K562 treated with DMSO at 1 percent for 12 hours (cell line): Measurements from ENCODE around the gene APOM. TPM values are rescaled to one million over a fixed set of nuclear protein-coding genes. Genes with fewer than 3 reads are reported as not detected.

Experiments
- total RNA-seq: library from RNA; unstranded; fragments of 300-600 nt; gene quantifications from 2 replicates; pipeline ENCODE4 v1.2.3, GENCODE V29; 2022; ENCODE audit not compliant: insufficient read depth

Gene APOM
- 3.6 and 14.1 TPM in 2 replicates for total RNA-seq

GRCh38 chr6:31655349-31656237 is at the start of gene APOM:
APOM (plus strand) TSS chr6:31655894; CDS start chr6:31655967, 73 bp downstream.

GRCh38 chr6:31614684-31615578 is 40.8 kb upstream of the APOM start, which contains the start of gene AIF1:
AIF1 (plus strand) TSS chr6:31615234; CDS start chr6:31615330, 96 bp downstream.

DNA sequence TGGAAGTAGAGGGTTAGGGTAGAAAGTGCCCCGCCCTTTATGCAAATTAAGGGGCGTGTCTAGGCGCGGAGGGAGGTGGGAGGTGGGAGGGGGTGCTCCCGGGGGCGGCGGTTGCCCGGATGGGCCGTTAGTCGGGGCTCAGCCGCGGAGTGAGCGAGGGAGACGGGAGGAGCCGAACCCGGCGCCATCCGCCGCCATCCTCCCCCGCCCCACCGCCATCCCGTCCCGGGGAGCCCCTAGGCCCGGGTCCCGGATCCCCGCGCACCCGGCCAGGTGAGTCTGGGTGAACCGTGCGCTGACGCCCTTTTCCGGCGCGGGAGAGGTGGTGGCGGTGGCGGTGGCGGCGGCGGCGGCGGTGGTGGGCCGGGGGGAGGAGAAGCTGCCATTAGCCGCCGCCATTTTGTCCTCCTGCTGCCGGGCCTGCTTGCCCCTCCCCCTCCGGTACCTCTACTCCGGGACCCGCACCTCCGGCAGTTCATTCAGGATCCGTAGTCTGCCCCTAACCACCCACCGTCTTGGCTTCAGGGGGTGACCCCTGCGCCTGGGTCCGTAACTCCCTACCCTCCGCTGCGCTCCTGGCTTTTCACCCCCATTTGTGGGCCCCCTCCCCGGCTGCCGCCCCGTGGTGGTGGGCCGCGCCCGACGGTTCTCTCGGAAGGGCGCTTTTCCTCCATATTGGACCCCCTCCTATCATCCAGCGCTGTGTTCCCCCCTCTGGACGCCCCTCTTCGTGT is 34.9 kb upstream of the APOM start, which contains the start of gene PRRC2A:
Gene PRRC2A (plus strand): TSS at position 130 of the 734 bp plus-strand sequence. CDS start 2,075 bp downstream, outside the sequence.

GRCh38 chr6:31660381-31661261 is 4.9 kb downstream of the APOM start, which contains the start of gene C6orf47:
C6orf47 (minus strand) TSS chr6:31660778; CDS start chr6:31659947, 831 bp downstream.

DNA sequence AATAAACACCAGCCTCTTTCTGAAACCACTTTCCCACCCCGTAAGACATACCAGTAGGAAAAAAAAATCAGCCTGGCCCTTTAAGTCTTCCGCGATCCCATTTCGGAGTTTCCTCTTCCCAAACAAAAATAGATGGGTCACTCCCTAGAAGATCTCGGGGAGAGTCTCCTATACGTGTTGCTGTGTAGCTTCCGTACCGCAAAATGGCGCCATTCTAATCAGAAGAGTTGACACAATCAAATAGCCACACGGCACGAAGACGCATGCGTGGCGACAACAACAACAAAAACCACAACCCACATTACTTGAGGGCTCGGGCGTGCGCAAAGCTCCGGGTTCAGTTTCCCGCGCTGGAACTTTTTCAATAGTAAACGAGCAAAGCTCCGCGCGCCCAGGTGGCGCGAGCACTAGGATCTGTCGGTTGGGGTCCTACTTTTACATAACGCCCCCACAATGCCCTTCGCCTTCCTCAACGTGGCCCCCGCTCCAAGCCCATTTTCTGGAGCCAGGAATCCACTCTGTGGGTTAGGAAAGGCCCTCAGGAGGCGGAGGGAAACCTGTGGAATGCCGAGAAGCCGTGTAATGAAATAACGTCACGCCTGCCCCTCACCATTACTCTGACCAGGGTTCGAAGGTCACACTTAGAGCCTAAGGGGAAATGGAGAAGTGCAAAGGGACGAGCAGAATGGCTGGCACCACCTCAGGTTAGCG is 9.3 kb downstream of the APOM start, which contains the start of gene GPANK1:
Gene GPANK1 (minus strand): TSS at position 208 of the 711 bp plus-strand sequence. CDS start 519 bp downstream, outside the sequence.

GRCh38 chr6:31665501-31666336 is 10.0 kb downstream of the APOM start, which contains the start of gene CSNK2B:
CSNK2B (plus strand) TSS chr6:31666080; CDS start chr6:31666832, 752 bp downstream.

DNA sequence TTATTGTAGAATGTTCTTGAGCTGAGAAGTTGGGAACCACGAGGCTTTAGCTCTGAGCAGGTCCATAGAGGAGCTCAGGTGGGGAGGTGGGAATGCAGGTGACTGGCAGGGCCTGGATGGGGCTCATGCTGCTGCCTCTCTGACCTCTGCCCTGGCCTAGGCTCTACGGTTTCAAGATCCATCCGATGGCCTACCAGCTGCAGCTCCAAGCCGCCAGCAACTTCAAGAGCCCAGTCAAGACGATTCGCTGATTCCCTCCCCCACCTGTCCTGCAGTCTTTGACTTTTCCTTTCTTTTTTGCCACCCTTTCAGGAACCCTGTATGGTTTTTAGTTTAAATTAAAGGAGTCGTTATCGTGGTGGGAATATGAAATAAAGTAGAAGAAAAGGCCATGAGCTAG is 14.0 kb downstream of the APOM start, which contains the start of gene LY6G5B:
Gene LY6G5B (plus strand): TSS at position 301 of the 400 bp plus-strand sequence. CDS start 975 bp downstream, outside the sequence.

GRCh38 chr6:31680226-31681134 is 24.8 kb downstream of the APOM start, which contains the start of gene LY6G5C:
LY6G5C (minus strand) TSS chr6:31681067; CDS start chr6:31680373, 694 bp downstream.

GRCh38 chr6:31702819-31703716 is 47.4 kb downstream of the APOM start, which contains the start of gene ABHD16A:
ABHD16A (minus strand) TSS chr6:31703324; CDS start chr6:31703281, 43 bp downstream.

GRCh38 chr6:31706599-31706998 is 50.9 kb downstream of the APOM start, which contains the start of gene LY6G6F:
LY6G6F (plus strand) TSS chr6:31706866; CDS start chr6:31706907, 41 bp downstream.

Other genes starting within 250 kb of the APOM start
- 19.2 and 35.6 TPM in 2 replicates for gene MICB, start 157.7 kb upstream of the APOM start, total RNA-seq
- gene MCCD1, start 126.9 kb upstream of the APOM start, total RNA-seq, result not detected in 2 replicates
- gene DDX39B, start 113.9 kb upstream of the APOM start, total RNA-seq, result 110 and 208 TPM in 2 replicates
- not detected in 2 replicates for gene ATP6V1G2, start 109.3 kb upstream of the APOM start, total RNA-seq
- 65.2 and 74.9 TPM in 2 replicates for gene NFKBIL1, start 108.3 kb upstream of the APOM start, total RNA-seq
- gene LTA, start 83.6 kb upstream of the APOM start, total RNA-seq, result 1.2 TPM in 1 of 2 replicates, not detected in the other
- not detected in 2 replicates for gene TNF, start 80.3 kb upstream of the APOM start, total RNA-seq
- 1.1 TPM in 1 of 2 replicates, not detected in the other for gene LTB, start 73.5 kb upstream of the APOM start, total RNA-seq
- gene LST1, start 69.6 kb upstream of the APOM start, total RNA-seq, result 3.7 and 5.1 TPM in 2 replicates
- 2.2 TPM in 1 of 2 replicates, not detected in the other for gene NCR3, start 62.9 kb upstream of the APOM start, total RNA-seq
- gene AIF1, start 40.7 kb upstream of the APOM start, total RNA-seq, result 8.8 and 20.6 TPM in 2 replicates
- gene PRRC2A, start 35.2 kb upstream of the APOM start, total RNA-seq, result 149 and 261 TPM in 2 replicates
- gene BAG6, start 3.2 kb upstream of the APOM start, total RNA-seq, result 285 and 425 TPM in 2 replicates
- gene C6orf47, start 4.9 kb downstream of the APOM start, total RNA-seq, result 22.4 and 35.6 TPM in 2 replicates
- 48.9 and 50.1 TPM in 2 replicates for gene GPANK1, start 9.1 kb downstream of the APOM start, total RNA-seq
- gene CSNK2B, start 10.2 kb downstream of the APOM start, total RNA-seq, result 524 and 598 TPM in 2 replicates
- 2.1 and 12.9 TPM in 2 replicates for gene LY6G5B, start 14.1 kb downstream of the APOM start, total RNA-seq
- gene LY6G5C, start 25.2 kb downstream of the APOM start, total RNA-seq, result not detected in 2 replicates
- 80.3 and 103 TPM in 2 replicates for gene ABHD16A, start 47.4 kb downstream of the APOM start, total RNA-seq
- not detected in 2 replicates for gene LY6G6F, start 51.0 kb downstream of the APOM start, total RNA-seq
- gene LY6G6D, start 59.5 kb downstream of the APOM start, total RNA-seq, result not detected in 2 replicates
- gene LY6G6C, start 65.9 kb downstream of the APOM start, total RNA-seq, result not detected in 2 replicates
- gene MPIG6B, start 67.5 kb downstream of the APOM start, total RNA-seq, result not detected in 2 replicates
- gene DDAH2, start 73.4 kb downstream of the APOM start, total RNA-seq, result 45.6 and 57.2 TPM in 2 replicates
- gene CLIC1, start 80.6 kb downstream of the APOM start, total RNA-seq, result 1,195 and 1,297 TPM in 2 replicates
- 14.8 and 39.6 TPM in 2 replicates for gene MSH5, start 84.1 kb downstream of the APOM start, total RNA-seq
- gene SAPCD1, start 106.8 kb downstream of the APOM start, total RNA-seq, result 6.8 and 8.2 TPM in 2 replicates
- gene VWA7, start 121.4 kb downstream of the APOM start, total RNA-seq, result 1.5 and 6.2 TPM in 2 replicates
- 86.3 and 98.8 TPM in 2 replicates for gene VARS1, start 139.9 kb downstream of the APOM start, total RNA-seq
- 150 and 173 TPM in 2 replicates for gene LSM2, start 151.1 kb downstream of the APOM start, total RNA-seq
- 3.4 and 6.2 TPM in 2 replicates for gene HSPA1L, start 159.4 kb downstream of the APOM start, total RNA-seq
- 632 and 775 TPM in 2 replicates for gene HSPA1A, start 159.6 kb downstream of the APOM start, total RNA-seq
- 409 and 626 TPM in 2 replicates for gene HSPA1B, start 171.8 kb downstream of the APOM start, total RNA-seq
- gene NEU1, start 206.9 kb downstream of the APOM start, total RNA-seq, result 218 and 311 TPM in 2 replicates
- gene SLC44A4, start 223.1 kb downstream of the APOM start, total RNA-seq, result 9.6 and 13.1 TPM in 2 replicates
- 62.9 and 90.8 TPM in 2 replicates for gene EHMT2, start 241.8 kb downstream of the APOM start, total RNA-seq
- 3.8 and 4.7 TPM in 2 replicates for gene ZBTB12, start 246.2 kb downstream of the APOM start, total RNA-seq